Measurements from ENCODE around the gene ZNF593OS. TPM values are rescaled to one million over a fixed set of nuclear protein-coding genes. Genes with fewer than 3 reads are reported as not detected.

ZNF593OS gene
- total RNA-seq, 1 donor from 2014 or later: not detected

GRCh38 chr1:26159743-26160039 is 11.9 kb downstream of the ZNF593OS start:
- no peak for DNase-seq (ENCODE audit: low read depth)
- no peak overlapping the region for H3K4me3 ChIP-seq (ENCODE audit: low read depth, low read length)
- peaks cover 38% of the 10 kb centered on the region for H3K27me3 ChIP-seq (ENCODE audit: control insufficient read depth, insufficient read depth, low read length)
- no peak for TF ChIP-seq CTCF (IDR thresholded peaks at IDR 0.05; ENCODE audit: insufficient read depth, low read length, poor library complexity, severe bottlenecking)
- H3K36me3 ChIP-seq (ENCODE audit: control insufficient read depth, insufficient read depth, low read length): no peaks in the 10 kb centered on the region

GRCh38 chr1:26158908-26159742 is 12.5 kb downstream of the ZNF593OS start, which contains the start of gene FAM110D:
FAM110D (plus strand) TSS chr1:26159079; CDS start chr1:26161292, 2,213 bp downstream.
- no peak for TF ChIP-seq CTCF (IDR thresholded peaks at IDR 0.05; ENCODE audit: insufficient read depth, low read length, poor library complexity, severe bottlenecking)
- H3K27me3 ChIP-seq (ENCODE audit: control insufficient read depth, insufficient read depth, low read length): peaks cover 38% of the 10 kb centered on the region
- no peaks in the 10 kb centered on the region for H3K36me3 ChIP-seq (ENCODE audit: control insufficient read depth, insufficient read depth, low read length)
- no peak for DNase-seq (ENCODE audit: low read depth)
- H3K4me3 ChIP-seq (ENCODE audit: low read depth, low read length): no peak within 1 kb of the TSS

GRCh38 chr1:26158271-26158907 is 13.2 kb downstream of the ZNF593OS start:
- no peak overlapping the region for H3K4me3 ChIP-seq (ENCODE audit: low read depth, low read length)
- peaks cover 36% of the 10 kb centered on the region for H3K27me3 ChIP-seq (ENCODE audit: control insufficient read depth, insufficient read depth, low read length)
- TF ChIP-seq CTCF (IDR thresholded peaks at IDR 0.05; ENCODE audit: insufficient read depth, low read length, poor library complexity, severe bottlenecking): no peak
- no peaks in the 10 kb centered on the region for H3K36me3 ChIP-seq (ENCODE audit: control insufficient read depth, insufficient read depth, low read length)
- DNase-seq (ENCODE audit: low read depth): no peak

GRCh38 chr1:26156285-26157038 is 15.2 kb downstream of the ZNF593OS start:
- TF ChIP-seq CTCF (IDR thresholded peaks at IDR 0.05; ENCODE audit: insufficient read depth, low read length, poor library complexity, severe bottlenecking): no peak
- Histone ChIP-seq H3K36me3 (ENCODE audit: control insufficient read depth, insufficient read depth, low read length) (no peaks in the 10 kb centered on the region), H3K27me3 (ENCODE audit: control insufficient read depth, insufficient read depth, low read length) (peaks cover 25% of the 10 kb centered on the region), H3K4me3 (ENCODE audit: low read depth, low read length) (no peak overlapping the region)
- no peak for DNase-seq (ENCODE audit: low read depth)

GRCh38 chr1:26155370-26156284 is 16.0 kb downstream of the ZNF593OS start:
- peaks cover 21% of the 10 kb centered on the region for H3K27me3 ChIP-seq (ENCODE audit: control insufficient read depth, insufficient read depth, low read length)

More at GRCh38 chr1:26155370-26156284, 16.0 kb downstream of the ZNF593OS start:
- no peak for DNase-seq (ENCODE audit: low read depth)
- no peak overlapping the region for H3K4me3 ChIP-seq (ENCODE audit: low read depth, low read length)
- H3K36me3 ChIP-seq (ENCODE audit: control insufficient read depth, insufficient read depth, low read length): no peaks in the 10 kb centered on the region
- no peak for TF ChIP-seq CTCF (IDR thresholded peaks at IDR 0.05; ENCODE audit: insufficient read depth, low read length, poor library complexity, severe bottlenecking)

Measured in kidney epithelial cell (primary cell).